SK-N-SH (cell line): ENCODE data around the gene ATP8A2. TPM values are rescaled to one million over a fixed set of nuclear protein-coding genes. Genes with fewer than 3 reads are reported as not detected.

Experiments
- CTCF ChIA-PET: fragments of 300-600, 350-600 bp; formaldehyde crosslinking; extraction: SDS; loops from one replicate; lab custom pipeline; 2021; lab: Yijun Ruan, JAX
- POLR2A ChIA-PET: fragments of 350-600 bp; sonication (Branson Sonifier 250); formaldehyde crosslinking; extraction: SDS; loops from one replicate; lab custom pipeline; 2020; ENCODE audit warnings: antibody characterized with exemption, inconsistent platforms; lab: Yijun Ruan, JAX
- DNase-seq: peaks from one replicate; pipeline ENCODE4 v3.0.0; 2012
- H2AFZ ChIP-seq: fragments of 200-600 bp; sonication (generic); 2 replicates; pipeline ENCODE4 v1.8.1; 2016; ENCODE audit warnings: antibody characterized with exemption, mild to moderate bottlenecking, low read depth
- H3F3A ChIP-seq: fragments of 200-600 bp; sonication (generic); replicated peaks from 2 replicates; pipeline ENCODE3; 2016; ENCODE audit warnings: antibody characterized with exemption, mild to moderate bottlenecking; ENCODE audit not compliant: insufficient read depth
- H3K27ac ChIP-seq, 2 experiments: fragments of 200-500 bp in 1 of 2; fragments of 200-600 bp in 1 of 2; sonication (Bioruptor generic) in 1 of 2; sonication (generic), shearing (Covaris generic) in 1 of 2; 2 replicates each; pipeline versions ENCODE4 v1.5.1 to v1.6.1; 2014 to 2016; ENCODE audit warnings: low read depth in 2 of 2, inconsistent platforms in 1 of 2, low read length in 1 of 2, mild to moderate bottlenecking in 1 of 2, mixed read lengths in 1 of 2
- H3K27me3 ChIP-seq: fragments of 200-600 bp; sonication (generic), shearing (Covaris generic); 2 replicates; pipeline ENCODE4 v1.6.1; 2016; ENCODE audit warnings: mixed run types; ENCODE audit not compliant: insufficient read depth
- H3K36me3 ChIP-seq, 2 experiments: fragments of 200-500 bp in 1 of 2; fragments of 200-600 bp in 1 of 2; sonication (Bioruptor generic) in 1 of 2; sonication (generic) in 1 of 2; replicated peaks in 1 of 2; 2 replicates each; pipeline versions ENCODE3 to v1.5.1; 2014 to 2016; ENCODE audit warnings: low read length in 1 of 2, mild to moderate bottlenecking in 1 of 2; ENCODE audit not compliant: insufficient read depth in 2 of 2, control insufficient read depth in 1 of 2
- H3K4me1 ChIP-seq, 2 experiments: fragments of 200-500 bp in 1 of 2; fragments of 200-600 bp in 1 of 2; sonication (Bioruptor generic) in 1 of 2; sonication (generic), shearing (Covaris generic) in 1 of 2; 2 replicates each; pipeline versions ENCODE4 v1.5.1 to v1.6.1; 2014 to 2016; ENCODE audit warnings: low read depth in 1 of 2, low read length in 1 of 2, mixed run types in 1 of 2; ENCODE audit not compliant: insufficient read depth in 2 of 2, control insufficient read depth in 1 of 2
- H3K4me2 ChIP-seq: fragments of 200-600 bp; sonication (generic), shearing (Covaris generic); 2 replicates; pipeline ENCODE4 v1.6.1; 2017; ENCODE audit warnings: mixed run types
- H3K4me3 ChIP-seq, 2 experiments: fragments of 200-500 bp in 1 of 2; fragments of 200-600 bp in 1 of 2; sonication (Bioruptor generic) in 1 of 2; sonication (generic), shearing (Covaris generic) in 1 of 2; 2 replicates each; pipeline versions ENCODE4 v1.5.1 to v1.8.1; 2014 to 2016; ENCODE audit warnings: low read depth in 2 of 2, inconsistent platforms in 1 of 2, low read length in 1 of 2, mild to moderate bottlenecking in 1 of 2, mixed read lengths in 1 of 2, moderate library complexity in 1 of 2
- H3K79me2 ChIP-seq: fragments of 200-600 bp; sonication (generic); 2 replicates; pipeline ENCODE4 v1.8.1; 2017; ENCODE audit warnings: mild to moderate bottlenecking; ENCODE audit not compliant: insufficient read depth
- H3K9ac ChIP-seq: fragments of 200-600 bp; sonication (generic); 2 replicates; pipeline ENCODE4 v1.6.1; 2017; ENCODE audit warnings: mixed run types
- H3K9me2 ChIP-seq: fragments of 200-600 bp; sonication (generic); 2 replicates; pipeline ENCODE4 v1.6.1; 2017; ENCODE audit warnings: mixed run types
- H3K9me3 ChIP-seq: fragments of 200-600 bp; sonication (generic); 2 replicates; pipeline ENCODE4 v1.6.1; 2017; ENCODE audit warnings: mixed run types, mild to moderate bottlenecking, moderate library complexity
- H4K20me1 ChIP-seq: fragments of 200-600 bp; sonication (generic); 2 replicates; pipeline ENCODE4 v1.6.1; 2017; ENCODE audit warnings: mild to moderate bottlenecking, mixed run types; ENCODE audit not compliant: insufficient read depth
- CHD2 ChIP-seq: fragments of 150-350 bp; IDR thresholded peaks from 2 replicates; pipeline ENCODE4 v1.6.1; 2018; ENCODE audit warnings: low read length; ENCODE audit not compliant: partially characterized antibody
- ELF1 ChIP-seq: IDR thresholded peaks from 2 replicates; pipeline ENCODE4 v1.4.0; 2012
- EP300 ChIP-seq, 2 experiments: IDR thresholded peaks; 2 replicates each; pipeline versions ENCODE4 v1.4.0 to v1.6.1; 2012; ENCODE audit warnings: borderline replicate concordance in 1 of 2, low read depth in 1 of 2, low read length in 1 of 2
- EZH2phosphoT487 ChIP-seq: fragments of 200-600 bp; sonication (generic); IDR thresholded peaks from 2 replicates; pipeline ENCODE4 v1.6.1; 2017; ENCODE audit warnings: low read depth, mixed run types, mild to moderate bottlenecking, antibody characterized with exemption, moderate library complexity, borderline replicate concordance
- FOSL2 ChIP-seq: IDR thresholded peaks from 2 replicates; pipeline ENCODE4 v1.4.0; 2012; ENCODE audit warnings: low read depth, mild to moderate bottlenecking, moderate library complexity, borderline replicate concordance
- FOXM1 ChIP-seq: IDR thresholded peaks from 2 replicates; pipeline ENCODE4 v1.4.0; 2012; ENCODE audit warnings: low read depth, mild to moderate bottlenecking
- GABPA ChIP-seq: IDR thresholded peaks from 2 replicates; pipeline ENCODE4 v1.4.0; 2012; ENCODE audit warnings: low read depth, mild to moderate bottlenecking
- GATA2 ChIP-seq: sonication (generic); formaldehyde crosslinking; IDR thresholded peaks from 2 replicates; pipeline ENCODE4 v1.5.0; 2020; ENCODE audit warnings: mild to moderate bottlenecking, missing genetic modification reagents
- MEF2A ChIP-seq: IDR thresholded peaks from 2 replicates; pipeline ENCODE4 v1.4.0; 2012; ENCODE audit warnings: low read depth, borderline replicate concordance
- MXI1 ChIP-seq: IDR thresholded peaks from 2 replicates; pipeline ENCODE4 v1.6.1; 2012; ENCODE audit warnings: mild to moderate bottlenecking, low read depth, low read length, improper control_type of control experiment
- NRF1 ChIP-seq: IDR thresholded peaks from 2 replicates; pipeline ENCODE4 v1.6.1; 2012; ENCODE audit warnings: low read depth, mild to moderate bottlenecking, low read length
- POLR2AphosphoS5 ChIP-seq: IDR thresholded peaks from 2 replicates; pipeline ENCODE4 v1.6.1; 2012; ENCODE audit warnings: low read depth, low read length
- RAD21 ChIP-seq: IDR thresholded peaks from 2 replicates; pipeline ENCODE4 v1.6.1; 2012; ENCODE audit warnings: mild to moderate bottlenecking, low read length
- RCOR1 ChIP-seq: fragments of 150-350 bp; IDR thresholded peaks from 2 replicates; pipeline ENCODE4 v1.6.1; 2017; ENCODE audit warnings: antibody characterized with exemption, low read length
- RXRA ChIP-seq: IDR thresholded peaks from 2 replicates; pipeline ENCODE4 v1.4.0; 2012; ENCODE audit warnings: low read depth, mild to moderate bottlenecking, borderline replicate concordance
- SMC3 ChIP-seq: IDR thresholded peaks from 2 replicates; pipeline ENCODE4 v1.6.1; 2012; ENCODE audit warnings: low read depth, low read length, improper control_type of control experiment
- TAF1 ChIP-seq: IDR thresholded peaks from 2 replicates; pipeline ENCODE4 v1.6.1; 2012; ENCODE audit warnings: low read depth, mild to moderate bottlenecking, low read length, moderate library complexity, borderline replicate concordance
- YY1 ChIP-seq: IDR thresholded peaks from 2 replicates; pipeline ENCODE4 v1.4.0; 2012; ENCODE audit warnings: low read depth, mild to moderate bottlenecking
- WGBS: methylation state at CpG from one replicate; pipeline ENCODE4 v1.1.6; 2017; ENCODE audit warnings: low lambda C conversion rate; 5-methylcytosine and 5-hydroxymethylcytosine counted together
- polyA plus RNA-seq, 3 experiments: library from polyadenylated mRNA; depleted of rRNA; stranded (reverse); fragments of >200 nt; gene quantifications; 2 replicates each; pipeline ENCODE4 v1.2.3, GENCODE V29; 2012
- TF ChIP-seq, protein P1 (sequence below): IDR thresholded peaks from 2 replicates; pipeline ENCODE4 v1.4.0; 2012; ENCODE audit warnings: low read depth
- TF ChIP-seq, protein P2 (sequence below): fragments of 150-350 bp; IDR thresholded peaks from 2 replicates; pipeline ENCODE4 v1.6.1; 2017; ENCODE audit warnings: antibody characterized with exemption, low read length, low read depth, borderline replicate concordance
- TF ChIP-seq, protein P3 (sequence below): IDR thresholded peaks from 2 replicates; pipeline ENCODE4 v1.4.0; 2012; ENCODE audit warnings: low read depth, borderline replicate concordance

The ATP8A2 gene
- polyA plus RNA-seq, 1 of the 3 experiments (the other 2 are of a cell fraction) = 0.02 TPM

DNA sequence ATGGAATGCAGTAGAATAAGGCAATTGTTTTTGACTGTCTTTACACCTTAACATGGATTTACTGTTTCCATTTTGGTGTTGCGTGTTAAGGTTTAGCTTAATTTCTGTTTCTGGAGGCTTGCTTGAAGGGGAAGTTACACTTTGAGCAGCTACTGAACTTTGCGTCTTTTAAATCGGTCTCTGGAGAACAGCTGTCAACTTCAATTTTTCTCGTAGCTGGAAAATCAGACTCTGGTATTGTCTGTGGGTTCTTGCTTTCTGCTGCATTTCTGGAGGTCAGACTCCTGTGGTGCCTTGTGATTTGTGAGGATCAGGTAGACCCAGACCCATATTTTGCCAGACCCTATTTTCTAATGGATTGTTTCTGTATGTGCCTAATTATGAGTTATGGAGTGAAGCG, 146.7 kb downstream of the ATP8A2 start:
- TF ChIP-seq EZH2phosphoT487 = no peak
- no peak for TF ChIP-seq MXI1
- no peak for TF ChIP-seq MEF2A
- no peak for TF ChIP-seq RCOR1
- no peak for TF ChIP-seq NRF1
- TF ChIP-seq, protein P1, sequence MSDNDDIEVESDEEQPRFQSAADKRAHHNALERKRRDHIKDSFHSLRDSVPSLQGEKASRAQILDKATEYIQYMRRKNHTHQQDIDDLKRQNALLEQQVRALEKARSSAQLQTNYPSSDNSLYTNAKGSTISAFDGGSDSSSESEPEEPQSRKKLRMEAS = no peak
- TF ChIP-seq RAD21 = no peak
- TF ChIP-seq FOXM1 = no peak
- TF ChIP-seq TAF1 = no peak
- no peak for TF ChIP-seq RXRA
- no peak for TF ChIP-seq GATA2 (CRISPR knock-in tag)
- 53% methylated on average over 5 of the region's 5 CpGs for WGBS

GRCh38 chr13:25525884-25526283, 154.1 kb downstream of the ATP8A2 start:
- no peak for TF ChIP-seq NRF1
- Histone ChIP-seq H3K4me2 (no peak overlapping the region), H2AFZ (no peak overlapping the region), H3K4me1 (no peaks in the 10 kb centered on the region), H3K36me3 (no peaks in the 10 kb centered on the region), H3K27ac (no peak overlapping the region), H4K20me1 (no peaks in the 10 kb centered on the region), H3K9me2 (no peaks in the 10 kb centered on the region), H3F3A (no peaks in the 10 kb centered on the region), H3K27me3 (no peaks in the 10 kb centered on the region), H3K4me3 (no peak overlapping the region), H3K9ac (no peak overlapping the region), H3K79me2 (no peaks in the 10 kb centered on the region), H3K9me3 (peaks cover 9% of the 10 kb centered on the region; the same call in 1 of the 2 replicates)
- POLR2A ChIA-PET = no interaction called here
- CTCF ChIA-PET = interaction anchor here (1.0 kb wide), 1 partner anchor 17 kb away, joined by 3 read pairs; no protein-coding TSS in a partner anchor
- DNase-seq = no peak

More for the DNA sequence above, 146.7 kb downstream of the ATP8A2 start:
- Histone ChIP-seq H3K9me3 (no peaks in the 10 kb centered on the region), H3K4me2 (no peak overlapping the region), H3K9ac (no peak overlapping the region), H3K9me2 (no peaks in the 10 kb centered on the region), H3K4me1 (no peaks in the 10 kb centered on the region), H3K79me2 (no peaks in the 10 kb centered on the region), H3K27ac (no peak overlapping the region), H4K20me1 (no peaks in the 10 kb centered on the region), H3K36me3 (no peaks in the 10 kb centered on the region), H3F3A (no peaks in the 10 kb centered on the region), H2AFZ (no peak overlapping the region), H3K4me3 (no peak overlapping the region), H3K27me3 (no peaks in the 10 kb centered on the region)
- POLR2A ChIA-PET = no interaction called here
- CTCF ChIA-PET = interaction anchor here (1.4 kb wide), 1 partner anchor 8 kb away, joined by 3 read pairs; no protein-coding TSS in a partner anchor
- DNase-seq = no peak

DNA sequence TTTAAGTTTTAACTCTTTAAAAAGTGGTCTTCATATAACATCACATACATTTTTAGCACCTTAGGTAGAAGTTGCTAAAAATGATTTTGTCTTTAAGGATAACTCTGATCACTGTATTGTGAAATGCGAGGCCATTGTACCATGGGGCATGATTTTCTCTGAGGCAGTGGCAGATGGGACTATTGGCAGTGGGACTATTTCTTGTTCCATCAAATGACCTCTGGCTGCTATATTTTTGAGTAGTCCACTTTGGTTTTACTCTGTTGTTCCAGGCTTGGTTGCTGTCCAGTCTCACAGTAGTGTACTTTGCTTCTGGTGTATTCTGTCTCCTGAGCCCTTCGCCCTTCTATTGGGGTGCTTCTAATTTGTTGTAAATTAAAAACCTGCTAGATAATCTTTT, 156.5 kb downstream of the ATP8A2 start:
- H4K20me1 ChIP-seq = no peaks in the 10 kb centered on the region
- no peak overlapping the region for H3K9ac ChIP-seq
- no peak overlapping the region for H3K27ac ChIP-seq
- no peak overlapping the region for H3K4me3 ChIP-seq
- H3K4me2 ChIP-seq = no peak overlapping the region
- no peak for DNase-seq
- no peaks in the 10 kb centered on the region for H3F3A ChIP-seq
- 11% methylated on average over 2 of the region's 2 CpGs for WGBS
- no peak overlapping the region for H2AFZ ChIP-seq
- ChIA-PET CTCF (no interaction called here), POLR2A (no interaction called here)
- no peak for TF ChIP-seq YY1
- TF ChIP-seq NRF1 = no peak
- TF ChIP-seq, protein P2, sequence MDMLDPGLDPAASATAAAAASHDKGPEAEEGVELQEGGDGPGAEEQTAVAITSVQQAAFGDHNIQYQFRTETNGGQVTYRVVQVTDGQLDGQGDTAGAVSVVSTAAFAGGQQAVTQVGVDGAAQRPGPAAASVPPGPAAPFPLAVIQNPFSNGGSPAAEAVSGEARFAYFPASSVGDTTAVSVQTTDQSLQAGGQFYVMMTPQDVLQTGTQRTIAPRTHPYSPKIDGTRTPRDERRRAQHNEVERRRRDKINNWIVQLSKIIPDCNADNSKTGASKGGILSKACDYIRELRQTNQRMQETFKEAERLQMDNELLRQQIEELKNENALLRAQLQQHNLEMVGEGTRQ = no peak
- no peak for TF ChIP-seq ELF1
- no peak for TF ChIP-seq GATA2 (CRISPR knock-in tag)
- TF ChIP-seq CHD2 = no peak
- TF ChIP-seq GABPA = no peak
- TF ChIP-seq, protein P3, sequence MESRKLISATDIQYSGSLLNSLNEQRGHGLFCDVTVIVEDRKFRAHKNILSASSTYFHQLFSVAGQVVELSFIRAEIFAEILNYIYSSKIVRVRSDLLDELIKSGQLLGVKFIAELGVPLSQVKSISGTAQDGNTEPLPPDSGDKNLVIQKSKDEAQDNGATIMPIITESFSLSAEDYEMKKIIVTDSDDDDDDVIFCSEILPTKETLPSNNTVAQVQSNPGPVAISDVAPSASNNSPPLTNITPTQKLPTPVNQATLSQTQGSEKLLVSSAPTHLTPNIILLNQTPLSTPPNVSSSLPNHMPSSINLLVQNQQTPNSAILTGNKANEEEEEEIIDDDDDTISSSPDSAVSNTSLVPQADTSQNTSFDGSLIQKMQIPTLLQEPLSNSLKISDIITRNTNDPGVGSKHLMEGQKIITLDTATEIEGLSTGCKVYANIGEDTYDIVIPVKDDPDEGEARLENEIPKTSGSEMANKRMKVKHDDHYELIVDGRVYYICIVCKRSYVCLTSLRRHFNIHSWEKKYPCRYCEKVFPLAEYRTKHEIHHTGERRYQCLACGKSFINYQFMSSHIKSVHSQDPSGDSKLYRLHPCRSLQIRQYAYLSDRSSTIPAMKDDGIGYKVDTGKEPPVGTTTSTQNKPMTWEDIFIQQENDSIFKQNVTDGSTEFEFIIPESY = no peak
- TF ChIP-seq FOSL2 = no peak
- TF ChIP-seq EZH2phosphoT487 = no peak
- no peak for TF ChIP-seq SMC3
- no peak for TF ChIP-seq POLR2AphosphoS5
- no peak for TF ChIP-seq RCOR1
- no peak for TF ChIP-seq EP300 (IDR thresholded peaks at IDR 0.05; ENCODE audit: borderline replicate concordance in 1 of 2, low read depth in 1 of 2, low read length in 1 of 2)
- H3K27me3 ChIP-seq = no peaks in the 10 kb centered on the region
- H3K36me3 ChIP-seq = no peaks in the 10 kb centered on the region
- no peaks in the 10 kb centered on the region for H3K79me2 ChIP-seq
- H3K4me1 ChIP-seq = no peaks in the 10 kb centered on the region
- peaks cover 9% of the 10 kb centered on the region for H3K9me3 ChIP-seq
- H3K9me2 ChIP-seq = no peaks in the 10 kb centered on the region
